Astrocyte (in vitro differentiated cells and primary cell): ENCODE measurements around the gene AGL. TPM values are rescaled to one million over a fixed set of nuclear protein-coding genes. Genes with fewer than 3 reads are reported as not detected.

Experiments
- DNase-seq: peaks from one replicate; pipeline ENCODE4 v3.0.0-alpha.2; 2010; ENCODE audit warnings: low read depth
- FAIRE-seq: peaks from 2 replicates; lab custom pipeline; 2011; peaks lifted over from hg19 to GRCh38; lab: Jason Lieb, UNC
- H2AFZ ChIP-seq: 2 replicates; pipeline ENCODE4 v1.6.0; 2012; ENCODE audit warnings: low read depth, low read length, inconsistent platforms
- H3K27ac ChIP-seq: 2 replicates; pipeline ENCODE4 v1.5.1; 2011; ENCODE audit warnings: low read depth, low read length, inconsistent platforms
- H3K27me3 ChIP-seq: 2 replicates; pipeline ENCODE4 v1.6.0; 2011; ENCODE audit warnings: low read length, inconsistent platforms; ENCODE audit not compliant: insufficient read depth
- H3K36me3 ChIP-seq: 2 replicates; pipeline ENCODE4 v1.5.1; 2011; ENCODE audit warnings: low read length, inconsistent platforms; ENCODE audit not compliant: insufficient read depth
- H3K4me1 ChIP-seq: 2 replicates; pipeline ENCODE4 v1.5.1; 2011; ENCODE audit warnings: low read length, inconsistent platforms; ENCODE audit not compliant: insufficient read depth
- H3K4me2 ChIP-seq: 2 replicates; pipeline ENCODE4 v1.6.0; 2012; ENCODE audit warnings: low read length, inconsistent platforms
- H3K4me3 ChIP-seq: 2 replicates; pipeline ENCODE4 v1.5.1; 2011; ENCODE audit warnings: low read depth, mild to moderate bottlenecking, low read length, inconsistent platforms; ENCODE audit not compliant: insufficient read depth
- H3K79me2 ChIP-seq: 2 replicates; pipeline ENCODE4 v1.6.0; 2012; ENCODE audit warnings: mild to moderate bottlenecking, low read length, inconsistent platforms; ENCODE audit not compliant: insufficient read depth
- H3K9ac ChIP-seq: 2 replicates; pipeline ENCODE4 v1.6.0; 2012; ENCODE audit warnings: mild to moderate bottlenecking, low read length, inconsistent platforms
- H3K9me3 ChIP-seq: 2 replicates; pipeline ENCODE4 v1.5.1; 2012; ENCODE audit warnings: low read depth, mild to moderate bottlenecking, low read length, inconsistent platforms; ENCODE audit not compliant: insufficient read depth
- H4K20me1 ChIP-seq: 2 replicates; pipeline ENCODE4 v1.6.0; 2012; ENCODE audit warnings: low read length, inconsistent platforms; ENCODE audit not compliant: insufficient read depth
- H3K27ac Mint-ChIP-seq: one replicate; pipeline ENCODE4 v1.8.0; 2021; ENCODE audit warnings: mild to moderate bottlenecking, mixed read lengths; ENCODE audit not compliant: unreplicated experiment
- H3K27me3 Mint-ChIP-seq: one replicate; pipeline ENCODE4 v1.8.0; 2021; ENCODE audit warnings: low read depth, mixed read lengths; ENCODE audit not compliant: unreplicated experiment
- H3K36me3 Mint-ChIP-seq: one replicate; pipeline ENCODE4 v1.8.0; 2021; ENCODE audit warnings: low read depth, mixed read lengths; ENCODE audit not compliant: unreplicated experiment
- H3K4me1 Mint-ChIP-seq: one replicate; pipeline ENCODE4 v1.8.0; 2021; ENCODE audit warnings: low read depth, mixed read lengths; ENCODE audit not compliant: unreplicated experiment
- H3K4me3 Mint-ChIP-seq: one replicate; pipeline ENCODE4 v1.8.0; 2021; ENCODE audit warnings: mild to moderate bottlenecking, moderate library complexity, mixed read lengths; ENCODE audit not compliant: unreplicated experiment
- H3K9me3 Mint-ChIP-seq: one replicate; pipeline ENCODE4 v1.8.0; 2021; ENCODE audit warnings: mild to moderate bottlenecking, mixed read lengths; ENCODE audit not compliant: unreplicated experiment
- CTCF ChIP-seq: IDR thresholded peaks from 2 replicates; pipeline ENCODE4 v1.5.1; 2011; ENCODE audit warnings: low read depth, mild to moderate bottlenecking, inconsistent platforms, low read length, moderate library complexity; ENCODE audit not compliant: insufficient read depth
- EZH2 ChIP-seq: IDR thresholded peaks from 2 replicates; pipeline ENCODE4 v1.6.1; 2012; ENCODE audit warnings: mild to moderate bottlenecking, low read length, inconsistent platforms; ENCODE audit not compliant: insufficient read depth
- total RNA-seq: library from RNA; stranded (reverse); gene quantifications from 2 replicates; pipeline ENCODE4 v1.2.1, GENCODE V29; 2021

The AGL gene
- total RNA-seq, 1 donor from 2014 or later, result 11.7 TPM

- H3K4me1 Mint-ChIP-seq, result no peaks in the 10 kb centered on the region
- H3K36me3 Mint-ChIP-seq, result no peaks in the 10 kb centered on the region
- H3K4me3 Mint-ChIP-seq, result no peak overlapping the region
- TF ChIP-seq CTCF (no peak), EZH2 (no peak)
- Histone ChIP-seq H3K27ac (no peak overlapping the region), H3K9me3 (no peaks in the 10 kb centered on the region), H3K79me2 (no peaks in the 10 kb centered on the region), H3K4me1 (no peaks in the 10 kb centered on the region), H3K9ac (no peak overlapping the region), H2AFZ (no peak overlapping the region), H3K4me3 (no peak overlapping the region), H3K36me3 (no peaks in the 10 kb centered on the region), H4K20me1 (no peaks in the 10 kb centered on the region), H3K4me2 (no peak overlapping the region), H3K27me3 (peaks cover 6% of the 10 kb centered on the region)
- DNase-seq (no peak), FAIRE-seq (no peak)
- H3K27me3 Mint-ChIP-seq, result no peaks in the 10 kb centered on the region
- H3K9me3 Mint-ChIP-seq, result no peaks in the 10 kb centered on the region
- no peak overlapping the region for H3K27ac Mint-ChIP-seq
Measured at GRCh38 chr1:99818063-99818699, 32.0 kb upstream of the AGL start.

GRCh38 chr1:99820546-99820945, 29.6 kb upstream of the AGL start:
- Histone ChIP-seq H3K9me3 (no peaks in the 10 kb centered on the region), H3K4me1 (no peaks in the 10 kb centered on the region), H3K27ac (no peak overlapping the region), H3K36me3 (no peaks in the 10 kb centered on the region), H3K4me2 (no peak overlapping the region), H4K20me1 (no peaks in the 10 kb centered on the region), H3K4me3 (no peak overlapping the region), H3K9ac (no peak overlapping the region), H2AFZ (no peak overlapping the region), H3K27me3 (peaks cover 6% of the 10 kb centered on the region), H3K79me2 (no peaks in the 10 kb centered on the region)
- no peaks in the 10 kb centered on the region for H3K36me3 Mint-ChIP-seq
- no peak for FAIRE-seq
- DNase-seq, result no peak
- no peak for TF ChIP-seq EZH2
- TF ChIP-seq CTCF, result no peak
- no peaks in the 10 kb centered on the region for H3K27me3 Mint-ChIP-seq
- no peak overlapping the region for H3K27ac Mint-ChIP-seq
- H3K9me3 Mint-ChIP-seq, result peaks cover 3% of the 10 kb centered on the region
- H3K4me1 Mint-ChIP-seq, result no peaks in the 10 kb centered on the region
- H3K4me3 Mint-ChIP-seq, result no peak overlapping the region

- TF ChIP-seq EZH2 (no peak), CTCF (no peak)
- H4K20me1 ChIP-seq, result no peaks in the 10 kb centered on the region
- FAIRE-seq (no peak), DNase-seq (no peak)
- no peaks in the 10 kb centered on the region for H3K79me2 ChIP-seq
- no peaks in the 10 kb centered on the region for H3K36me3 Mint-ChIP-seq
- no peaks in the 10 kb centered on the region for H3K4me1 ChIP-seq
- no peaks in the 10 kb centered on the region for H3K4me1 Mint-ChIP-seq
- no peaks in the 10 kb centered on the region for H3K27me3 ChIP-seq
- H3K4me3 Mint-ChIP-seq, result no peak overlapping the region
- peaks cover 3% of the 10 kb centered on the region for H3K9me3 Mint-ChIP-seq
- H3K4me2 ChIP-seq, result no peak overlapping the region
- no peaks in the 10 kb centered on the region for H3K9me3 ChIP-seq
- H3K4me3 ChIP-seq, result no peak overlapping the region
- no peaks in the 10 kb centered on the region for H3K36me3 ChIP-seq
- no peak overlapping the region for H3K9ac ChIP-seq
- no peak overlapping the region for H2AFZ ChIP-seq
- no peaks in the 10 kb centered on the region for H3K27me3 Mint-ChIP-seq
- H3K27ac Mint-ChIP-seq, result no peak overlapping the region
- no peak overlapping the region for H3K27ac ChIP-seq
Measured at GRCh38 chr1:99825098-99825497, 25.1 kb upstream of the AGL start.
